Spleen (tissue), 7 donors: ENCODE data around the gene OSER1.

Source experiments
- POLR2AphosphoS5 ChIP-seq, 3 donors: sonication (generic); formaldehyde crosslinking; IDR thresholded peaks; one replicate each; pipeline ENCODE4 v1.5.1; 2017; ENCODE audit warnings: antibody characterized with exemption in 3 of 3
- TF ChIP-seq, protein P1 (sequence below), 11 experiments: fragments of 200-600 bp in 7 of 11; fragments of 450-650 bp in 4 of 11; sonication (generic) in 4 of 11; IDR thresholded peaks in 8 of 11; conservative IDR thresholded peaks in 3 of 11; 1 replicate in 7 of 11; 2 replicates in 4 of 11; pipeline versions ENCODE4 v1.4.0 to v1.8.0; 2016 to 2021; ENCODE audit warnings: antibody characterized with exemption in 11 of 11, inconsistent platforms in 4 of 11, mild to moderate bottlenecking in 1 of 11
- donor health status: DM: no; HTN: no; CAD: no; lungs with moderate emphysema.
- donor health status: DM: no; HTN: no; CAD: no.
- donor health status: DM: no; HTN: no; CAD: no.

DNA sequence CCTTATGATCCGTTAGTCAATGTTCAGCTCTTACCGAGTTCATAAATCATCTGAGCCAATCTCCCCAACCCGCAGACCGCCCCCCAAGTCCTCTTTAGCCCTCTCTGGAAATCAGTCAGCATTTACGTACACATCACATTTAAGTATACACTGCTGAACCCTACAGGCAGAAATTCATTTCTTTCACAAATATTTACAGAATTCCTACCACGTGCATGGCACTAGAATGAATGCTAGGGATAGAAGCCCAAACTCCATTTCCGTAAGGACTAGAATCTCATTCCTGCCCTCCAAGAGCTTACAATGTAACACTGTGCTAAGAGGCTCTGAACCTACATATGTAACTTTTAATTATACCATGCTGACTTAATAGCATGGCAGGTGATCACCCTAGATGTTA, 1.8 kb downstream of the OSER1 start:
- TF ChIP-seq POLR2AphosphoS5 (IDR thresholded peaks at IDR 0.05): no peak
- TF ChIP-seq, protein P1, sequence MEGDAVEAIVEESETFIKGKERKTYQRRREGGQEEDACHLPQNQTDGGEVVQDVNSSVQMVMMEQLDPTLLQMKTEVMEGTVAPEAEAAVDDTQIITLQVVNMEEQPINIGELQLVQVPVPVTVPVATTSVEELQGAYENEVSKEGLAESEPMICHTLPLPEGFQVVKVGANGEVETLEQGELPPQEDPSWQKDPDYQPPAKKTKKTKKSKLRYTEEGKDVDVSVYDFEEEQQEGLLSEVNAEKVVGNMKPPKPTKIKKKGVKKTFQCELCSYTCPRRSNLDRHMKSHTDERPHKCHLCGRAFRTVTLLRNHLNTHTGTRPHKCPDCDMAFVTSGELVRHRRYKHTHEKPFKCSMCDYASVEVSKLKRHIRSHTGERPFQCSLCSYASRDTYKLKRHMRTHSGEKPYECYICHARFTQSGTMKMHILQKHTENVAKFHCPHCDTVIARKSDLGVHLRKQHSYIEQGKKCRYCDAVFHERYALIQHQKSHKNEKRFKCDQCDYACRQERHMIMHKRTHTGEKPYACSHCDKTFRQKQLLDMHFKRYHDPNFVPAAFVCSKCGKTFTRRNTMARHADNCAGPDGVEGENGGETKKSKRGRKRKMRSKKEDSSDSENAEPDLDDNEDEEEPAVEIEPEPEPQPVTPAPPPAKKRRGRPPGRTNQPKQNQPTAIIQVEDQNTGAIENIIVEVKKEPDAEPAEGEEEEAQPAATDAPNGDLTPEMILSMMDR (IDR thresholded peaks at IDR 0.05 in 8 of 11, conservative IDR thresholded peaks at IDR 0.05 in 3 of 11): no peak
